Endodermal cell (in vitro differentiated cells): Measurements from ENCODE around the gene SMPD2. TPM values are rescaled to one million over a fixed set of nuclear protein-coding genes. Genes with fewer than 3 reads are reported as not detected.

Experiments
- DNase-seq: peaks from one replicate; pipeline ENCODE4 v3.0.0-alpha.2; 2017
- H3K27ac ChIP-seq: 2 replicates; pipeline ENCODE4 v1.5.1; 2013; ENCODE audit warnings: mild to moderate bottlenecking, low read depth, low read length, moderate library complexity
- H3K27me3 ChIP-seq: 2 replicates; pipeline ENCODE4 v1.6.1; 2013; ENCODE audit warnings: mild to moderate bottlenecking, low read length, moderate library complexity; ENCODE audit not compliant: insufficient read depth, control insufficient read depth, poor library complexity, severe bottlenecking
- H3K36me3 ChIP-seq: 2 replicates; pipeline ENCODE4 v1.7.0; 2013; ENCODE audit warnings: mild to moderate bottlenecking, low read length, moderate library complexity; ENCODE audit not compliant: control insufficient read depth, insufficient read depth
- H3K4me1 ChIP-seq: one replicate; pipeline ENCODE4 v1.7.0; 2013; ENCODE audit warnings: low read length; ENCODE audit not compliant: control insufficient read depth, insufficient read depth
- H3K4me3 ChIP-seq: 2 replicates; pipeline ENCODE4 v1.5.1; 2013; ENCODE audit warnings: mild to moderate bottlenecking, low read length, moderate library complexity
- H3K9ac ChIP-seq: 2 replicates; pipeline ENCODE4 v1.6.1; 2013; ENCODE audit warnings: mild to moderate bottlenecking, low read length, moderate library complexity; ENCODE audit not compliant: poor library complexity, severe bottlenecking; ENCODE audit errors: extremely low read depth
- H3K9me3 ChIP-seq: 2 replicates; pipeline ENCODE4 v1.6.1; 2013; ENCODE audit warnings: mild to moderate bottlenecking, low read length, moderate library complexity; ENCODE audit not compliant: control insufficient read depth
- H3K27ac Mint-ChIP-seq: 2 replicates; pipeline ENCODE4 v1.8.0; 2020; ENCODE audit warnings: mixed read lengths
- H3K27me3 Mint-ChIP-seq: 2 replicates; pipeline ENCODE4 v1.8.0; 2021; ENCODE audit warnings: mild to moderate bottlenecking, mixed read lengths; ENCODE audit not compliant: insufficient read depth
- H3K36me3 Mint-ChIP-seq: 2 replicates; pipeline ENCODE4 v1.8.0; 2020; ENCODE audit warnings: low read depth, mixed read lengths
- H3K4me1 Mint-ChIP-seq: 2 replicates; pipeline ENCODE4 v1.8.0; 2020; ENCODE audit warnings: mixed read lengths
- H3K4me3 Mint-ChIP-seq: 2 replicates; pipeline ENCODE4 v1.8.0; 2020; ENCODE audit warnings: mild to moderate bottlenecking, moderate library complexity, mixed read lengths
- H3K9me3 Mint-ChIP-seq: 2 replicates; pipeline ENCODE4 v1.8.0; 2020; ENCODE audit warnings: mild to moderate bottlenecking, mixed read lengths
- WGBS, 2 experiments: methylation state at CpG; one replicate each; pipeline versions ENCODE4 v1.1.5 to v1.1.7; 2013; ENCODE audit warnings: missing lambda C conversion rate in 2 of 2, mixed read lengths in 1 of 2; ENCODE audit not compliant: insufficient coverage in 1 of 2, insufficient read length in 1 of 2; 5-methylcytosine and 5-hydroxymethylcytosine counted together
- total RNA-seq, 2 donors: library from RNA; stranded (reverse); fragmentation: NEBNext Ultra II Directional in 1 of 2; extraction: Animal tissue kit (Norgen Biotek cat#: 25700) in 1 of 2; gene quantifications; 2 replicates in 1 of 2; 3 replicates in 1 of 2; pipeline ENCODE4 v1.2.1, GENCODE V29; 2021
- TF ChIP-seq, protein P1 (sequence below): fragments of 200-600 bp; sonication (generic); conservative IDR thresholded peaks from 2 replicates; pipeline ENCODE4 v1.5.0; 2021; ENCODE audit warnings: antibody characterized with exemption, mild to moderate bottlenecking

The SMPD2 gene
- total RNA-seq, 2 donors from 2014 or later, result 11.1 to 12.0 TPM

DNA sequence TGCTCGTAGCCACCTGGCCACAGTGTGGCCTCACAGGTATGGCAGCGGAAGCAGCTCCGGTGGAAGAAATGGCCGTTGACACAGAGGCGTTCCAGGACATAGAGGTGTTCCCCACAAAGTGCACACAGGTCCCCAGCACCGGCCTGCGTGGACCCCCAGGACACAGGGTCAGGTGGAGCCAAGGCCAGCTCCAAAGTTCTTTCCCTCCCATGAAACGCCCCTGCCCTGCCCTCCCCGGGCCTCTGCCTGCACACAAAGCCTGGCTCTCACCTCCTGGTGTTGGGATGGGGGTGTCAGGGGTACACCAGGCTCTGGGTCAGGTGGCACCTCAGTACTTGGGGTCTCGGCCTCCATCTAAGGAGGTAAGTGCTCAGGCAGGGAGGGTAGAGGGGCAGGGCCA lies 6.6 kb downstream of the SMPD2 start:
- WGBS, 2 experiments, result 93% methylated on average over 9 to 10 of the region's 10 CpGs
- no peak overlapping the region for H3K4me3 Mint-ChIP-seq
- peaks cover 33% of the 10 kb centered on the region for H3K36me3 ChIP-seq
- no peak overlapping the region for H3K4me3 ChIP-seq
- H3K27me3 Mint-ChIP-seq, result no peaks in the 10 kb centered on the region
- TF ChIP-seq, protein P1, sequence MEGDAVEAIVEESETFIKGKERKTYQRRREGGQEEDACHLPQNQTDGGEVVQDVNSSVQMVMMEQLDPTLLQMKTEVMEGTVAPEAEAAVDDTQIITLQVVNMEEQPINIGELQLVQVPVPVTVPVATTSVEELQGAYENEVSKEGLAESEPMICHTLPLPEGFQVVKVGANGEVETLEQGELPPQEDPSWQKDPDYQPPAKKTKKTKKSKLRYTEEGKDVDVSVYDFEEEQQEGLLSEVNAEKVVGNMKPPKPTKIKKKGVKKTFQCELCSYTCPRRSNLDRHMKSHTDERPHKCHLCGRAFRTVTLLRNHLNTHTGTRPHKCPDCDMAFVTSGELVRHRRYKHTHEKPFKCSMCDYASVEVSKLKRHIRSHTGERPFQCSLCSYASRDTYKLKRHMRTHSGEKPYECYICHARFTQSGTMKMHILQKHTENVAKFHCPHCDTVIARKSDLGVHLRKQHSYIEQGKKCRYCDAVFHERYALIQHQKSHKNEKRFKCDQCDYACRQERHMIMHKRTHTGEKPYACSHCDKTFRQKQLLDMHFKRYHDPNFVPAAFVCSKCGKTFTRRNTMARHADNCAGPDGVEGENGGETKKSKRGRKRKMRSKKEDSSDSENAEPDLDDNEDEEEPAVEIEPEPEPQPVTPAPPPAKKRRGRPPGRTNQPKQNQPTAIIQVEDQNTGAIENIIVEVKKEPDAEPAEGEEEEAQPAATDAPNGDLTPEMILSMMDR, result no peak
- H3K27ac ChIP-seq, result no peak overlapping the region
- no peak overlapping the region for H3K9ac ChIP-seq
- H3K9me3 Mint-ChIP-seq, result no peaks in the 10 kb centered on the region
- no peaks in the 10 kb centered on the region for H3K9me3 ChIP-seq
- H3K36me3 Mint-ChIP-seq, result peaks cover 23% of the 10 kb centered on the region
- peaks cover 3% of the 10 kb centered on the region for H3K4me1 ChIP-seq
- no peak for DNase-seq
- H3K27ac Mint-ChIP-seq, result no peak overlapping the region
- H3K27me3 ChIP-seq, result no peaks in the 10 kb centered on the region
- H3K4me1 Mint-ChIP-seq, result no peaks in the 10 kb centered on the region

DNA sequence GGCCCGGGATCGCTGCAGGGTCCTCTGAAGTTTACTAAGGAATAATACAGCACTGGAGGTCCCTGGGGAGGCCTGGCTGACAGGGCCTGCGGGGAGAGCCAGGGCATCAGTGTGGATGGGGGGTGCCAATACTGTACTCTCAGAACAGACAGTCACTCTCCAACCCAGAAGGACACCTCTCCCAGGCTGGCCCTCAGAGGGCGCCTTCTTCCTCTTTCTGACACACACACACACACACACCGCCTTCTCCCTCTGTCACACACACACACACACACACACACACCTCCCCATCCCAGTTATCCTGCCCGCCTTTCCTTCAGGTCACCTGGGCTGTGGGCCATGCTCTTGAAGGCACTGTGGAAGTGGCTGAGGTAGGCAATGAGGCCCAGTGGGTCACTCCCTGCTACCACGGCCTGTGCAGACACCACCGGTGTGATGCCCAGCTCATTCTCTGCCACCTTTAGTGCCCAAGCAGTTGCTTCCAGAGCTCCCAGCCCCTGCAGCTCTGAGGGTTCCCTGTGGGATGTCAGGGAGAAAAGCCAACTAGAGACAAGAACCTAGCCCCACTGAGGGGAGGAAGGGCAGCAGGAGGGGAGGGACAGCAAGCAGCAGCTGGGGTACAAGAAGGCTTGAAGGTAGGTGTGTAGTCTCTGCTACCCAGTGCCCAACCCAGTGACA lies 7.5 kb downstream of the SMPD2 start:
- Histone ChIP-seq H3K27ac (no peak overlapping the region), H3K9ac (no peak overlapping the region), H3K27me3 (no peaks in the 10 kb centered on the region), H3K4me1 (no peaks in the 10 kb centered on the region), H3K36me3 (peaks cover 28% of the 10 kb centered on the region), H3K4me3 (no peak overlapping the region), H3K9me3 (no peaks in the 10 kb centered on the region)
- H3K27me3 Mint-ChIP-seq, result no peaks in the 10 kb centered on the region
- no peak overlapping the region for H3K27ac Mint-ChIP-seq
- no peak overlapping the region for H3K4me3 Mint-ChIP-seq
- no peak for DNase-seq
- no peaks in the 10 kb centered on the region for H3K4me1 Mint-ChIP-seq
- H3K36me3 Mint-ChIP-seq, result peaks cover 20% of the 10 kb centered on the region
- H3K9me3 Mint-ChIP-seq, result no peaks in the 10 kb centered on the region
- TF ChIP-seq, protein P1, result no peak
- WGBS, 2 experiments, result 80 to 94% methylated on average over 1 to 7 of the region's 8 CpGs

GRCh38 chr6:109448615-109449014 lies 8.1 kb downstream of the SMPD2 start:
- Histone ChIP-seq H3K27me3 (no peaks in the 10 kb centered on the region), H3K27ac (no peak overlapping the region), H3K9me3 (no peaks in the 10 kb centered on the region), H3K4me3 (no peak overlapping the region), H3K4me1 (no peaks in the 10 kb centered on the region), H3K9ac (no peak overlapping the region), H3K36me3 (peaks cover 22% of the 10 kb centered on the region)
- Mint-ChIP-seq H3K4me3 (no peak overlapping the region), H3K4me1 (no peaks in the 10 kb centered on the region), H3K27me3 (peaks cover 3% of the 10 kb centered on the region), H3K36me3 (peaks cover 15% of the 10 kb centered on the region), H3K9me3 (no peaks in the 10 kb centered on the region), H3K27ac (no peak overlapping the region)
- DNase-seq, result no peak
- WGBS, 2 experiments, result 90 to 94% methylated on average over 5 to 7 of the region's 7 CpGs
- TF ChIP-seq, protein P1, result no peak
